A172 (cell line): ENCODE data around the gene KRTAP13-1. TPM values are rescaled to one million over a fixed set of nuclear protein-coding genes. Genes with fewer than 3 reads are reported as not detected.

Experiments
- DNase-seq: peaks from one replicate; pipeline ENCODE4 v3.0.0-alpha.2; 2015; ENCODE audit warnings: low spot score
- total RNA-seq: library from RNA; depleted of rRNA; stranded (reverse); fragments of >200 nt; shearing (Covaris generic); gene quantifications from 2 replicates; pipeline ENCODE4 v1.2.3, GENCODE V29; 2014; rRNA removed

KRTAP13-1 gene, protein sequence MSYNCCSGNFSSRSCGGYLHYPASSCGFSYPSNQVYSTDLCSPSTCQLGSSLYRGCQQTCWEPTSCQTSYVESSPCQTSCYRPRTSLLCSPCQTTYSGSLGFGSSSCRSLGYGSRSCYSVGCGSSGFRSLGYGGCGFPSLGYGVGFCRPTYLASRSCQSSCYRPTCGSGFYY
- total RNA-seq: not detected in 2 replicates

DNA sequence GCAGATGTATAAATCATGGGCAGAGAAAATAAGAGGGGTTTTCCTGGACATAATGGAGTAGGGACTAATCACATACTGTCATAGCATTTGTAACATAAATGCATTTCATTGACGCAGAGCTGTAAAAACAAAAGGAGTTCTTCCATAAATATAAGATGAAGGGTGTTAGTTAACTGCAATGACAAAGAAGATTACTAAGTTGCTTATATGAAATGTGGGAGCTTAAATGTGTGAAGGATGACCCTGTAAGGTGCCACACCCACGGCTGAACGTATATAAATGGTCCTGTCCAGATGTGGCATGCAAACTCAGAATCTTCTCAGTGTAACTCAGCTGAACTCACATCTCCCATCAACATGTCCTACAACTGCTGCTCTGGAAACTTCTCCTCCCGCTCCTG lies at the start of gene KRTAP13-1:
Gene KRTAP13-1 (plus strand): TSS at position 301 of the 400 bp plus-strand sequence. CDS start 56 bp downstream, at position 357.
- DNase-seq: no peak

DNA sequence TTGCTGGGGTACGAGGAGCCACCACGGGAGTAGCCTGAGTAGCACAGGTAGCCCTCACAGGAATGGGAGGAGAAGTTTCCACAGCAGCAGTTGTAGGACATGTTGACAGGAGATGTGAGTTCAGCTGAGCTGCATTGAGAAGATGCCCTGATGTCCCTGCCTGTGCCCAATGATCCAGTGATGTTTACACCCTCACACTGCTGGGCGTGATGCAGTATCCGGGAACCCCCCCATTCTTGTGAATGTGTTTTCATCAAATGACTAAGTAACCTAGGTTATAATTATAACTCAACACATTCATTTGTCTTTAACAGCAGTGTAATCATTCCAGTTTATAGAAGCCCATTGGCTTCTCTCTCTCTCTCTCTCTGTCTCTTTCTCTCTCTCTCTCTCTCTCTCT lies 47.3 kb upstream of the KRTAP13-1 start, which contains the start of gene KRTAP23-1:
Gene KRTAP23-1 (minus strand): TSS at position 101 of the 400 bp plus-strand sequence. CDS start 0 bp downstream, at position 101.
- DNase-seq: no peak

- no peak for DNase-seq
Observed at GRCh38 chr21:30349572-30349971, 46.3 kb upstream of the KRTAP13-1 start.

- no peak for DNase-seq
Observed at GRCh38 chr21:30351534-30351933, 44.3 kb upstream of the KRTAP13-1 start.

- DNase-seq: no peak
Observed at GRCh38 chr21:30354308-30355005, 41.4 kb upstream of the KRTAP13-1 start.

GRCh38 chr21:30355906-30356305 lies 39.9 kb upstream of the KRTAP13-1 start:
- no peak for DNase-seq

GRCh38 chr21:30372139-30372770 lies 23.6 kb upstream of the KRTAP13-1 start, which contains the start of gene KRTAP13-2:
Gene KRTAP13-2 (minus strand): TSS chr21:30372271. CDS start chr21:30372213, 58 bp downstream.
- no peak for DNase-seq

GRCh38 chr21:30382201-30382600 lies 13.6 kb upstream of the KRTAP13-1 start:
- DNase-seq: no peak

DNA sequence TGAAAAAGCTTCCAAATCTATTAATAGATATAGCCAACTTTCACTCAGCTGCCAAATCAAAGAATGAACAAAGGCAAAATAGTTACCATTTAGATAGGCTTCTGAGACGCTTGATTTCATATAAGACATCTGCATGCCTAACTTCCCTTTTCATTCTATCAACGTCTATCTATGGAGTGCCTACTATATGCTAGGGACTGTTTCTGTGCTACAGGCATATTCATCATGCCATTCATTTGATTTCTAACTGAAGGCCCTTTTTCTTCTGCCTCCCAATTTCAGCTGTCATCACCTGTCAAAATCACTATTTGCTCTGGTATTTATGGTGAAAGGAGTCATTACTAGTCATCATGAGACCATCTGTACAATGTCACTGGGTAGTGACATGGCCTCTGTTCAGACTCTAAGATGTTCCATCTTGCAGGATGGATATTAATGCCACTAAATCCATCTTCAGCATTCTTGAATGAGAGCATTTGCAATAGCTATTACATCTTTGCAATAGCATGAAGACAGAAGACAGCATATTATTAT lies 4.3 kb upstream of the KRTAP13-1 start:
- no peak for DNase-seq

DNA sequence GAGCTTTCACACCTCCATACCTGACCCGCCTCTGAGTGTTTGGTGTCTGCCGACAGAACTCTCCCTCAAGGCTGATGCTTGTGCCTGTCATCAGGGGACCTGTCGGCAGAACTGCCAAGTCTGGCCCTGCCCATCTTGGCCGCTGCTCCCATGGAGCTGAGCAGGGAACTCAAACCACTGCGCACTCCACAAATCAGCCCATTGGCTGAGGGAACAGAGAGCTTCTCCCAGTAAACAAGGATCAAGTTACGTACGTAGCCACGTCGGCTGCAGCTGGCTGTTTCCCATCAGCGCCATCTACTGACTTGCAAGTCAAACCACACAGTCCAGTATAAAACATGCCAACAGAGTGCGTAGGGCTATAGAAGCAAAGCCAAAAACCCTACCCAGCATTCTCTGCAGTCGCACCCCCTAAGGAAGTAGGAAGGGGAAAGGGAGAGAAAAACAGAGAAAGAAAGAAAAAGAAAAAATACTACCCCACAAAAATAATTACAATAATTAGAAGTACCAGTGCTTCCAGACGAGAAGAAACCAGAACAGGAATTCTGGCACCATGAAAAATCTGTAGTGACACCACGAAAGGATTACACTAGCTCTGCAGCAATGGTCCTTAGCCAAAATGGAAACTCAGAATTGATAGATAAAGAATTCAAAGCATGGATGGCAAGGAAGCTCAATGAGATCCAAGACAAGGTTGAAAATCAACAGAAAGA lies 13.1 kb downstream of the KRTAP13-1 start:
- peak; percentile 60 for DNase-seq

DNA sequence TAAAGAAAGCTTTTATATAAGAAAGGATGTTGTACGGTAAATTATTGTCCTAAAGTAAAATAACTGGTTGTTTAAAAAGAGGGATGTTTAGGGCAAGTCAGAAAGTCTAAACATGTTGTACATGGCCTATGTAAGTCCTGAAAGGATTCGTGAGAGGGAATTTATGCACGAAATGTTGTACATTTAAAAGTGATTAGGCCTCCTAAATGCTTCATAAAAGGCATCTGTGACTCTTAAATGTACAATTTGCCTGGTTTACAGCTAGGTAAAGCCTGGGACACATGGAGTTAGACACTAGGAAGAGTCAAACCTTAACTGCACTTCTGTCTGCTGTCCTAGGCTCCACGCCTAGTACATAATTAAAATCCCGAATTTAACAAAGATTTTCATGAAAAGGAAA lies 20.2 kb downstream of the KRTAP13-1 start:
- DNase-seq: no peak

DNA sequence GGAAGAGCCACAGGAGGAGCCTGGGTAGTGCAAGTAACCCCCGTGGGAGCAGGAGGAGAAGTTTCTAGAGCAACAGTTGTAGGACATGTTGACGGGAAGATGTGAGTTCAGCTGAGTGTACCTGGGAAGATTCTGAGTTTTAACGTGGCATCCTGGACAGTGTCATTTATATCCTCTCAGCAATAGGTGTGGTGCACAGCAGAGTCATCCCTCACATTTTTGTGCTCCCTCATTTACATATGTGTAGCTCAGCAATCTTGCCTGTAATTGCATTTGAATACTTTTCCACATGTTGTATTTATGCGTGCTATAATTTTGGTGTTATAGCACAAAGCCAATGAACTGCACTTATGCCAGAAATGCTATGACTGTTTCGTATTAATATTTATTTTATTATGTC lies 30.0 kb downstream of the KRTAP13-1 start, which contains the start of gene KRTAP13-3:
Gene KRTAP13-3 (minus strand): TSS at position 101 of the 400 bp plus-strand sequence. CDS start 14 bp downstream, at position 87.
- no peak for DNase-seq

DNA sequence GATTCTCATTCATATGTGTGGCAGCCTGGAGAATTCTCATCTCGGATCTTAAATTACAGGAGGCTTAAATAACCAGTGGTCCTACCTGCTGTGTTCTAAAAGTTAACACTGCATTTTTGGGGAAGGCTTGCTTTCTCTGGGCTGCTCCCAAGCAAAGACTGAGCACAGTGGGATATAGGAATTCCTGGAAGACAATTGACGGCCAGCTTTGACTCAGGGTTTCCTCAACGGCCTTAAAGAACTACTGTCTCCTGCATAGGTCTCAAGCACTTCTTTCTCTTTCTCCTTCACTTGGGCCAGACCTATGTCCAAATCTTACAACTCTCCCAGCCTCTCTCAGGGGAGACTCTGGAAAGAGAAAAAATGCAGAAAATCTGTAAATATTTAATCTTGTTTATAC lies 30.9 kb downstream of the KRTAP13-1 start:
- DNase-seq: no peak

DNA sequence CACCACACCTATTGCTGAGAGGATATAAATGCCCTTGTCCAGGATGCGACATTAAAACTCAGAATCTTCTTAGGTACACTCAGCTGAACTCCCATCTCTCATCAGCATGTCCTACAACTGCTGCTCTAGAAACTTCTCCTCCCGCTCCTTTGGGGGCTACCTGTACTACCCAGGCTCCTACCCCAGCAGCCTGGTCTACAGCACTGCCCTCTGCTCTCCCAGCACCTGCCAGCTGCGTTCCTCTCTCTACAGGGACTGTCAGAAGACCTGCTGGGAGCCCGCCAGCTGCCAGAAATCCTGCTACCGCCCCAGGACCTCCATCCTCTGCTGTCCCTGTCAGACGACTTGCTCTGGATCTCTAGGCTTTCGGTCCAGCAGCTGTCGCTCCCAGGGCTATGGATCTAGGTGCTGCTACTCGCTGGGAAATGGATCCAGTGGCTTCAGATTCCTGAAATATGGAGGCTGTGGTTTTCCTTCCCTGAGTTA lies 34.4 kb downstream of the KRTAP13-1 start, which contains the start of gene KRTAP13-4:
Gene KRTAP13-4 (plus strand): TSS at position 51 of the 486 bp plus-strand sequence. CDS start 56 bp downstream, at position 107.
- no peak for DNase-seq

DNA sequence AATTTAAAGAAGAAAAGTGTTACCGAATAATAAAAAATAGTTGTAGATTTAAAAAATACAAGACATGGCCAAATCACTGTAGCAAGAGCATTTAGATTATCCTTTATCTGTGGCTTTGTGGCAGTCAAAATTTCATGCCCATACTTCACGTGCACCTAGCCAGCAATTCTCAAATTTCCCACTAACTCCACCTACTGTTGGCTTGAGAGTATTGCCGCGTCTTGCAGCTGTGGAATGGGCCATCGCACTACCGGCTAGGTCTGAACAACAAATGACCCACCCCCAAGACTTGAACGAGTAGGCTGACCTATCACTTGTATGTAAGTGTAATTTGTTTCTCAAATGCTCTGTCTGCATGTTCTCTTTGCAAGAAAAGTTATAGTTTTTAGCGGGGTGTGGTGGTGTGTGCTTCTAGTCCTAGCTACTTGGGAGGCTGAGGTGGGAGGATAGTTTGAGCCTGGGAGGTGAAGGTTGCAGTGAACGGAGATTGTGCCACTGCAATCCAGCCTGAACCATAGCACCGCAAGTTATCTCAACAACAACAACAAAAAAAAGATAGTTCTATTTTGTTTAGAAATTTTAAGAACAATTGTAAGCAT lies 38.3 kb downstream of the KRTAP13-1 start:
- DNase-seq: peak; percentile 35

DNA sequence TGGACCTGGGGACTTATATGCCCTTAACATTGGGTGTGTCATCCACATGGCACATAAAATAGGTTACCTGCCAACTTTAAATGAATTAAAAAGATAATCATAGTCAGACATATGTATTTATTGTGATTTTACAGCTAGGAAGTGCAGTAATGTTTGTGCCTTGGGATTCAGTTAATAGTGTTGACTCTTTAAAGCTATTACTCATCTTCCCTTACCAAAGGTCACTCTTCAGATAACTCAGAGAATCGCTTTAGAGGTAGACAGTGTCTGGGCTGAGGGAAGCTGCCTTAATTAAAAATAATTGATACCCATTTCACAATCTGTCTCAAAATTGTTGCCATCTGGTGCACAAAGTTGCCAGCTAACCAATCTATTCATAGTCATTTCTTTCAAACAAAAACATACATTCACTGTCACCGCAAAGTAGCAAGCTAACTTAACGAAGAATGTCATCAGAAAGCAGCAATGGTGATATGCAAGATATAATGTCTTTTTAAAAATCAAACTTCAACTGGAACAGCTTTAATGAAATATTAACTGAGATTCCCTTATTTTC lies 41.3 kb downstream of the KRTAP13-1 start:
- DNase-seq: no peak

- DNase-seq: no peak
Observed at GRCh38 chr21:30439975-30440374, 44.1 kb downstream of the KRTAP13-1 start, which contains the start of gene KRTAP15-1. Gene KRTAP15-1 (plus strand): TSS chr21:30440275. CDS start chr21:30440328, 53 bp downstream.

DNA sequence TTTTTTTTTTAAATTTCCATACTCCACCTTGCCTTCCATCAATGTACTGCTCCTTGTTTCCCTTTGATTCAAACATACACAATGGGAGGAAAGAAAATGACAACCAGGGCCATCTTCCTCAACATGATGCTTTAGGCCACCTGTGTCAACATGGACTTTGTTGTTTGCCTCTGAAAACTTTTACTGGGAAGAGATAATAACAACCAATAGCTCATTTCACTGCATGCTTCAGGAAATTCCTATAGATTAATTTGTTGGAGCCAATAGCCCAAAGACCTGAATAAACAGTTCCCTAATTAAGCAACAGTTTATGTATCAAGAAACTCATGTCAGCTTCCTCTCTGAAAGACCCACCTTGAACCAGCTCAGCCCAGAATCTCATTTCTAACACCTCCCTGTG lies 47.4 kb downstream of the KRTAP13-1 start:
- no peak for DNase-seq

DNA sequence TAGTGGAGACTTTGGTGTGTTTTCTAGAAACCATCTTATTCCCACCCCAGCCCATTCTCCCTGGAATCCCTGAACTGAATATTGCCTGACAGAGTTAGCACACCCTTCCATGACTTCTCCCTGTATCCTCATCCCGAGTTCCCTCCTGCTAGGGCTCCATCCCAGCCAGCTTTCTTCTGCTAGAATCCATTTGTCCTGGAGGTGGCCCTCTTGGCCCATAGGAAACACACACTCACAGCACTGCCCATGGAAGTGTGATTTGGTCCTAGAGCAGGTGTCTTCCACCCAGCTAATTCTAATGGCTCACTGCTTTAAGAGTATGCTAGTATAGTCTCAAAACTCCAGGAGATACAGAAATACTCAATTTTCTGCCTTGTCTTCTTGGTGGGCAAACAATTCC lies 48.4 kb downstream of the KRTAP13-1 start:
- no peak for DNase-seq
